Activated CD4-positive, alpha-beta memory T cell treated with anti-CD3 and anti-CD28 coated beads, Interleukin-2, amount 10 ng/mL, durations not matched to agents 7 days and 5 days (primary cell): ENCODE data around the gene APBB1. TPM values are rescaled to one million over a fixed set of nuclear protein-coding genes. Genes with fewer than 3 reads are reported as not detected.

Experiments used
- CTCF ChIA-PET: fragments of 350-600 bp; sonication (Branson Sonifier 250); formaldehyde crosslinking; loops from one replicate; lab custom pipeline; 2021; ENCODE audit warnings: antibody characterized with exemption, inconsistent platforms; lab: Charles Lee
- POLR2A ChIA-PET: fragments of 350-600 bp; sonication (Branson Sonifier 250); formaldehyde crosslinking; loops from one replicate; lab custom pipeline; 2021; ENCODE audit warnings: antibody characterized with exemption; lab: Charles Lee
- DNase-seq: peaks from one replicate; pipeline ENCODE4 v3.0.0-alpha.2; 2020
- H3K27ac Mint-ChIP-seq: one replicate; pipeline ENCODE4 v1.8.0; 2021; ENCODE audit warnings: mild to moderate bottlenecking, mixed read lengths
- H3K27me3 Mint-ChIP-seq: one replicate; pipeline ENCODE4 v1.8.0; 2021; ENCODE audit warnings: mixed read lengths
- H3K36me3 Mint-ChIP-seq: one replicate; pipeline ENCODE4 v1.8.0; 2021; ENCODE audit warnings: low read depth, mixed read lengths
- H3K4me1 Mint-ChIP-seq: one replicate; pipeline ENCODE4 v1.8.0; 2021; ENCODE audit warnings: mixed read lengths
- H3K4me3 Mint-ChIP-seq: one replicate; pipeline ENCODE4 v1.8.0; 2021; ENCODE audit warnings: mild to moderate bottlenecking, mixed read lengths
- H3K9me3 Mint-ChIP-seq: one replicate; pipeline ENCODE4 v1.8.0; 2021; ENCODE audit warnings: mixed read lengths
- total RNA-seq, 2 experiments: library from RNA; stranded (reverse); gene quantifications; one replicate each; pipeline ENCODE4 v1.2.3, GENCODE V29; 2021

The APBB1 gene
- total RNA-seq, 2 experiments from 2014 or later = 56.0 to 57.6 TPM

GRCh38 chr11:6440906-6441358 lies 22.0 kb upstream of the APBB1 start, which contains the start of gene HPX:
TSS of gene HPX (minus strand) at chr11:6440987. CDS start at chr11:6440963, 24 bp downstream.
- POLR2A ChIA-PET = interaction anchor here (1.0 to 1.3 kb wide), 5 partner anchors 38 to 63 kb away, joined by 3 to 4 read pairs (median 3); partner anchors contain the start of gene TIMM10B
- H3K9me3 Mint-ChIP-seq = no peaks in the 10 kb centered on the region

DNA sequence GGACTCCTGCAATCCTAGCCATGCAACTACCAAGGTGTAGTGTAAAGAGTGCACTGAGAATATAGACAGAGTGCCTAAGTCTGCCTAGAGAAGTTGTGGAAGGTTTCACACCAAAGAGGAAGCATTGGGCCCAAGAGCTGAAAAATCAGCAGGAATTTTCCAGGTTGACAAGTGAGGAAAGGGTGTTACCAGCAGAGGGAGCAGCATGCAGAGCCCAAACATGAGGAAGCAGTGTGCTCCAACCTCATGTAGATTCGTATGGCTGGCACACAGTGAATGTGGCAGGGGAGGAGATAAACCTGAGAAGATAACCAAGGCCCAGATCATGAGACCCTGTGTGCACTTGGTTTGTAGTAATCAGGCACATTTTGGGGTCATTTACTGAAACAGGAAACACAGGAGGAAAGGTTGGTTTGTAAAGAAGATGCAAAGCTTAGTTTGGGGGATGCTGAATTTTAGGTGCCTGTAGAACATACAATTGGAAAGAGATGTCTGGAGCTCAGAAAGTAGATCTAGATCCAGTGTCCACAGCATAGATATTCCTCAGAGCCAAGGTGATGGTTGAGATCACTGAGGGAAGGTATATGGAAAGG lies 20.2 kb upstream of the APBB1 start:
- H3K27ac Mint-ChIP-seq = no peak overlapping the region
- H3K4me3 Mint-ChIP-seq = no peak overlapping the region
- ChIA-PET POLR2A (interaction anchor here (0.9 to 2.6 kb wide), 6 partner anchors 20 to 60 kb away, joined by 3 to 14 read pairs (median 5); partner anchors contain the start of genes ARFIP2, SMPD1 and TIMM10B), CTCF (interaction anchor here (1.0 to 10.3 kb wide), 9 partner anchors 8 to 66 kb away, joined by 3 to 510 read pairs (median 5); partner anchors contain the start of genes APBB1, ARFIP2, SMPD1 and TIMM10B)
- H3K27me3 Mint-ChIP-seq = no peaks in the 10 kb centered on the region
- peak; percentile 32 for DNase-seq
- peaks cover 4% of the 10 kb centered on the region for H3K4me1 Mint-ChIP-seq
- no peaks in the 10 kb centered on the region for H3K36me3 Mint-ChIP-seq
- H3K9me3 Mint-ChIP-seq = no peaks in the 10 kb centered on the region

More at GRCh38 chr11:6440906-6441358, 22.0 kb upstream of the APBB1 start, which contains the start of gene HPX:
- Mint-ChIP-seq H3K4me1 (peaks cover under 1% of the 10 kb centered on the region), H3K36me3 (no peaks in the 10 kb centered on the region), H3K27ac (no peak within 1 kb of the TSS), H3K4me3 (no peak within 1 kb of the TSS), H3K27me3 (peaks cover 1% of the 10 kb centered on the region)
- no peak for DNase-seq
- CTCF ChIA-PET = interaction anchor here (0.6 to 10.3 kb wide), 5 partner anchors 22 to 61 kb away, joined by 3 to 510 read pairs (median 4); partner anchors contain the start of genes APBB1 and SMPD1

- peaks cover 4% of the 10 kb centered on the region for H3K4me1 Mint-ChIP-seq
- no peak overlapping the region for H3K4me3 Mint-ChIP-seq
- POLR2A ChIA-PET = interaction anchor here (0.8 to 2.6 kb wide), 10 partner anchors 19 to 118 kb away, joined by 3 to 14 read pairs (median 4); partner anchors contain the start of genes APBB1, CAVIN3, SMPD1 and TIMM10B
- no peaks in the 10 kb centered on the region for H3K9me3 Mint-ChIP-seq
- no peak overlapping the region for H3K27ac Mint-ChIP-seq
- CTCF ChIA-PET = interaction anchor here (0.7 to 10.3 kb wide), 12 partner anchors 9 to 174 kb away, joined by 3 to 510 read pairs (median 4); partner anchors contain the start of genes APBB1, ARFIP2, SMPD1 and TAF10
- H3K27me3 Mint-ChIP-seq = no peaks in the 10 kb centered on the region
- no peaks in the 10 kb centered on the region for H3K36me3 Mint-ChIP-seq
- peak; percentile 43 for DNase-seq
Measured at GRCh38 chr11:6437993-6438392, 19.1 kb upstream of the APBB1 start.

DNA sequence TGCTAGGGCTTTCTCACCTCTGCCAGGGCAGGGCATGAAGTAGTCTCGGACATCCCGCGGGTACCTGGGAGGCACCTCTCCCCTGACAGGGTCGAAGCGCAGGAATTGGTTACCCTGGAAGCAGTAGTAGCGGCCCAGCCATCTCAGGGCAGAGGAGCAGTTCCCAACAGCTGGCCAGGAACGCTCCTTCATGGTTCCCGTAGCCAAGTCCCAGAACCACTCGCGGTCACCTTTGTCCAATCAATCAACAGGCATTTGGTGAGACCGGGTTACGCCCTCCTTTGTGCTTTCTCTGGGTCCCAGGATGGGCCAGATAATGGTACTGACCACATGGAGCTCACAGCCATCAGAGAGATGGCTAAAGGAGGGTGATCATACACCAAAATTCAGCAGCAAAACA lies 18.5 kb upstream of the APBB1 start:
- CTCF ChIA-PET = interaction anchor here (0.7 to 10.3 kb wide), 6 partner anchors 9 to 174 kb away, joined by 3 to 510 read pairs (median 3); partner anchors contain the start of genes APBB1, SMPD1 and TAF10
- H3K27ac Mint-ChIP-seq = no peak overlapping the region
- no peaks in the 10 kb centered on the region for H3K27me3 Mint-ChIP-seq
- POLR2A ChIA-PET = interaction anchor here (1.2 to 2.6 kb wide), 6 partner anchors 18 to 118 kb away, joined by 3 to 14 read pairs (median 4); partner anchors contain the start of genes APBB1, CAVIN3, SMPD1 and TIMM10B
- H3K4me3 Mint-ChIP-seq = no peak overlapping the region
- H3K9me3 Mint-ChIP-seq = no peaks in the 10 kb centered on the region
- H3K4me1 Mint-ChIP-seq = peaks cover 4% of the 10 kb centered on the region
- no peaks in the 10 kb centered on the region for H3K36me3 Mint-ChIP-seq
- no peak for DNase-seq

DNA sequence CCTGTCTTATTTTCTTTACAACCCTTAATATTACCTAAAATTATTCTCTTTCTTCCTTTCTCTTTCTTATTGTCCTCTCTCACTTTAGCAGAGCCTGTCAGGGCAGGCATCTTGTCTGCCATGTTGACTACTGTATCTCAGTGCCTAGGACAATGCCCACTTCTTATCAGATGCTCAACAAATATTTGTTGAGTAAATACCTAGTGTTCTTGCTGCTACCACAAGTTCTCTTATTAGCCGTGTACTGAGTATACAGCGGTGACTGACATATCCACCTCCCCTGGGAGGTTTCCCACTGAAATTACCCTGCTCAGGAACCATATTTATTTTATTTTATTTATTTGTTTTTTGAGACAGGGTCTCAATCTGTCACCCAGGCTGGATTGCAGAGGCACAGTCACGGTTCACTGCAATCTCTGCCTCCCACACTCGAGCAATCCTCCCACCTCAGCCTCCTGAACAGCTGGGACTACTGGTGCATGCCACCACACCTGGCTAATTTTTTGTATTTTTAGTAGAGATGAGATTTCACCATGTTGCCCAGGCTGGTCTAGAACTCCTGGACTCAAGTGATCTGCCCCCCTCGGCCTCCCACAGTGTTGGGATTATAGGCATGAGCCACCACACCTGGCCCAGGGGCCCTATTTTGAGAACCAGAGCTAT lies 15.2 kb upstream of the APBB1 start:
- POLR2A ChIA-PET = interaction anchor here (1.6 to 1.8 kb wide), 2 partner anchors 15 to 43 kb away, joined by 6 to 7 read pairs; partner anchors contain the start of genes APBB1 and SMPD1
- CTCF ChIA-PET = interaction anchor here (0.8 to 1.5 kb wide), 2 partner anchors 9 to 55 kb away, joined by 4 read pairs; no protein-coding TSS in a partner anchor
- Mint-ChIP-seq H3K36me3 (no peaks in the 10 kb centered on the region), H3K4me3 (no peak overlapping the region), H3K27me3 (no peaks in the 10 kb centered on the region), H3K4me1 (peaks cover 4% of the 10 kb centered on the region), H3K27ac (no peak overlapping the region), H3K9me3 (no peaks in the 10 kb centered on the region)
- DNase-seq = no peak

- H3K36me3 Mint-ChIP-seq = no peaks in the 10 kb centered on the region
- peaks cover 8% of the 10 kb centered on the region for H3K27me3 Mint-ChIP-seq
- DNase-seq = no peak
- H3K4me3 Mint-ChIP-seq = no peak overlapping the region
- H3K4me1 Mint-ChIP-seq = peaks cover 4% of the 10 kb centered on the region
- H3K27ac Mint-ChIP-seq = no peak overlapping the region
- ChIA-PET POLR2A (interaction anchor here (2.6 kb wide), 1 partner anchor 13 kb away, joined by 12 read pairs; the partner anchor contains the start of gene APBB1), CTCF (interaction anchor here (6.5 kb wide), 1 partner anchor 54 kb away, joined by 38 read pairs; no protein-coding TSS in a partner anchor)
- H3K9me3 Mint-ChIP-seq = no peaks in the 10 kb centered on the region
Measured at GRCh38 chr11:6431861-6432260, 13.0 kb upstream of the APBB1 start.

GRCh38 chr11:6427516-6427915 lies 8.6 kb upstream of the APBB1 start:
- CTCF ChIA-PET = interaction anchor here (0.7 to 6.5 kb wide), 5 partner anchors 12 to 138 kb away, joined by 3 to 38 read pairs (median 5); no protein-coding TSS in a partner anchor
- H3K27me3 Mint-ChIP-seq = peaks cover 39% of the 10 kb centered on the region
- H3K9me3 Mint-ChIP-seq = no peaks in the 10 kb centered on the region

GRCh38 chr11:6420677-6421076 lies 1.8 kb upstream of the APBB1 start:
- H3K36me3 Mint-ChIP-seq = no peaks in the 10 kb centered on the region
- ChIA-PET CTCF (interaction anchor here (0.6 to 6.2 kb wide), 4 partner anchors 9 to 41 kb away, joined by 3 to 33 read pairs (median 6); no protein-coding TSS in a partner anchor), POLR2A (interaction anchor here (3.8 to 6.1 kb wide), 2 partner anchors 18 to 30 kb away, joined by 49 to 56 read pairs; partner anchors contain the start of gene SMPD1)
- no peak overlapping the region for H3K4me3 Mint-ChIP-seq
- no peak for DNase-seq
- H3K4me1 Mint-ChIP-seq = peaks cover 4% of the 10 kb centered on the region
- peaks cover 39% of the 10 kb centered on the region for H3K27me3 Mint-ChIP-seq
- no peaks in the 10 kb centered on the region for H3K9me3 Mint-ChIP-seq
- H3K27ac Mint-ChIP-seq = no peak overlapping the region

More at GRCh38 chr11:6427516-6427915, 8.6 kb upstream of the APBB1 start:
- POLR2A ChIA-PET = interaction anchor here (0.9 to 1.4 kb wide), 2 partner anchors 8 to 38 kb away, joined by 3 read pairs; partner anchors contain the start of genes APBB1 and SMPD1
- H3K36me3 Mint-ChIP-seq = no peaks in the 10 kb centered on the region
- no peak for DNase-seq
- no peaks in the 10 kb centered on the region for H3K4me1 Mint-ChIP-seq
- no peak overlapping the region for H3K27ac Mint-ChIP-seq
- no peak overlapping the region for H3K4me3 Mint-ChIP-seq

DNA sequence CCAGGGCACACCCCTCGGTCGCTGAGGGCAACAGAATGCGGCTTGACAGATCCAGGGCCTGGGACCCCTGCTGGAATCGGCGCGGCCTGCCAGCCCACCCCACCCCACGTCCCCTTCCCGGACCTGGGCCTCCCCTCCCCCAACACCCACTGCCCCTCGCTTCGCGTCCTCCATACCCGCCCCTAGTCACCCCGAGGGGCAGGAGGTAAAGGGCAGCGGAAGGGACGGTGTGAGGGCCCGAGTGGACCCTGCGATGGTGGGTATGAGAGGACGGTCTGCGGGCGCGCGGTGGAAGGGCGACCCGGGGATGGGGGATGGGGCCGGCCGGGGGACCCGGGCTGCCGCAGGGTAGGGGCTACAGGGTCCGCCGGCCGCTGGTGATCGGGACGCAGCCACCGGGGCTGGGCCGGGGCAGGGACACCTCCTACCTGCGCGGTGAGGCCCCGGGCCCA lies 311 bp downstream of the APBB1 start:
- POLR2A ChIA-PET = interaction anchor here (0.7 to 6.1 kb wide), 19 partner anchors 9 to 266 kb away, joined by 3 to 56 read pairs (median 7); partner anchors contain the start of genes ARFIP2, CAVIN3, SMPD1 and TAF10
- no peak for DNase-seq
- Mint-ChIP-seq H3K36me3 (no peaks in the 10 kb centered on the region), H3K27me3 (peaks cover 23% of the 10 kb centered on the region), H3K27ac (peak overlapping the region; percentile 17), H3K4me1 (peaks cover 4% of the 10 kb centered on the region), H3K9me3 (no peaks in the 10 kb centered on the region), H3K4me3 (no peak overlapping the region)
- CTCF ChIA-PET = interaction anchor here (0.9 to 6.2 kb wide), 8 partner anchors 16 to 167 kb away, joined by 3 to 36 read pairs (median 8); partner anchors contain the start of genes ARFIP2, HPX, SMPD1 and TIMM10B

GRCh38 chr11:6417907-6418556 lies 862 bp downstream of the APBB1 start:
- H3K4me3 Mint-ChIP-seq = no peak overlapping the region
- peaks cover 7% of the 10 kb centered on the region for H3K4me1 Mint-ChIP-seq
- no peak overlapping the region for H3K27ac Mint-ChIP-seq
- ChIA-PET POLR2A (interaction anchor here (1.1 to 6.1 kb wide), 12 partner anchors 8 to 200 kb away, joined by 3 to 56 read pairs (median 8); partner anchors contain the start of genes SMPD1 and TPP1), CTCF (interaction anchor here (0.9 to 3.8 kb wide), 4 partner anchors 22 to 167 kb away, joined by 3 to 36 read pairs (median 15); partner anchors contain the start of genes HPX and SMPD1)
- H3K9me3 Mint-ChIP-seq = no peaks in the 10 kb centered on the region
- peaks cover 17% of the 10 kb centered on the region for H3K27me3 Mint-ChIP-seq
- H3K36me3 Mint-ChIP-seq = no peaks in the 10 kb centered on the region
- no peak for DNase-seq

GRCh38 chr11:6415797-6416196 lies 3.1 kb downstream of the APBB1 start:
- peaks cover 2% of the 10 kb centered on the region for H3K36me3 Mint-ChIP-seq
- POLR2A ChIA-PET = interaction anchor here (0.9 to 6.1 kb wide), 4 partner anchors 10 to 70 kb away, joined by 3 to 56 read pairs (median 3); partner anchors contain the start of gene SMPD1
- H3K27ac Mint-ChIP-seq = no peak overlapping the region
- no peak for DNase-seq
- H3K9me3 Mint-ChIP-seq = no peaks in the 10 kb centered on the region
- CTCF ChIA-PET = interaction anchor here (1.2 kb wide), 1 partner anchor 13 kb away, joined by 4 read pairs; no protein-coding TSS in a partner anchor
- H3K4me3 Mint-ChIP-seq = no peak overlapping the region
- H3K4me1 Mint-ChIP-seq = peaks cover 10% of the 10 kb centered on the region
- peaks cover 1% of the 10 kb centered on the region for H3K27me3 Mint-ChIP-seq
